GM21619 (cell line): ENCODE results near the gene ZNF446.

ENCODE experiments used
- ATAC-seq: cut with Tn5 transposase; IDR thresholded peaks from one replicate; pipeline ENCODE4 v1.9.1; 2021; ENCODE audit not compliant: unreplicated experiment

Gene ZNF446

DNA sequence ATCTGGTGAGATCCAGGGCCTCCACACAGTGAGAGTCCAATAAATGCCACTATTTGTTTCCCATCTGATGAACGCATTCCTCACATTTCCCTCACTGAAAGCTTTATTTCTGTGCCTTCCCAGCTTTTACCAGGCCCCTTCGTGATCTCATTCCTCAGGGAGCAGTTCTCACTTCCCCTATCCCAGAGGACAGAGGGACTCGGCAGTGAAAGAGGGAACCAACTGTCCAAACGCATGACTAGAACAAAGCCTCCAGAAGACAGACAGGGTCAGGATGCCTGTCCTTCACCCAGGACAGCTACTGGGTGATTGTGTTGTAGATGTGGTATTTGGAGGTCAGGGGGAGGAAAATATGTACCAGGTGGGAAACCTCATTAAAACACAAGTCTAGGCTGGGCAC lies 45.5 kb downstream of the ZNF446 start:
- ATAC-seq: no peak

- no peak for ATAC-seq
These were observed 46.6 kb downstream of the ZNF446 start for GRCh38 chr19:58522709-58523108.

DNA sequence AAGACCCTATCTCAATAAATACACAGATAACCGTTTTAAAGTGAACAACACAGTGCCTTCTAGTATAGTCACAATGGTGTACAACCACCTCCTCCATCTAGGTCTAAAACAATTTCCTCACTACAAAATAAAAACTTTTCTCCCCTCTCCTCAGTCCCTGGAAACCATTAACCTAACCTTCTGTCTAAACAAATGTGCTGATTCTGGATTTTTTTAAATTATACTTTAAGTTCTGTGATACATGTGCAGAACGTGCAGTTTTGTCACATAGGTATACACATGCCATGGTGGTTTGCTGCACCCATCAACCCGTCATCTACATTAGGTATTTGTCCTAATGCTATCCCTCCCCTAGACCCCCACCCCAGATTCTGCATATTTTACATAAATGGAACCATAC lies 53.3 kb downstream of the ZNF446 start:
- ATAC-seq: no peak
